Duodenal mucosa (tissue), 2 donors: ENCODE results near the gene CYP4Z1.
"Not testable (repeated sequence)": the region's sequence is repeated elsewhere in the genome, so short reads cannot be mapped to it uniquely, and the experiment has no call there.

Experiments used
- H3K27ac ChIP-seq: one replicate; pipeline ENCODE4 v1.7.0; 2013; ENCODE audit warnings: low read depth, low read length
- H3K27me3 ChIP-seq, 2 donors: one replicate each; pipeline ENCODE4 v1.7.0; 2013; ENCODE audit warnings: low read length in 2 of 2, control low read depth in 1 of 2; ENCODE audit not compliant: insufficient read depth in 2 of 2, control insufficient read depth in 1 of 2
- H3K36me3 ChIP-seq, 2 donors: one replicate each; pipeline ENCODE4 v1.7.0; 2013; ENCODE audit warnings: low read length in 2 of 2, control low read depth in 1 of 2; ENCODE audit not compliant: insufficient read depth in 2 of 2, control insufficient read depth in 1 of 2
- H3K4me1 ChIP-seq, 2 donors: one replicate each; pipeline ENCODE4 v1.7.0; 2013; ENCODE audit warnings: low read length in 2 of 2, control low read depth in 1 of 2; ENCODE audit not compliant: insufficient read depth in 2 of 2, control insufficient read depth in 1 of 2
- H3K4me3 ChIP-seq, 2 donors: one replicate each; pipeline ENCODE4 v1.7.0; 2013; ENCODE audit warnings: low read length in 2 of 2, low read depth in 1 of 2
- H3K9ac ChIP-seq, 2 donors: one replicate each; pipeline ENCODE4 v1.7.0; 2013; ENCODE audit warnings: low read length in 2 of 2, low read depth in 1 of 2
- H3K9me3 ChIP-seq, 2 donors: one replicate each; pipeline ENCODE4 v1.7.0; 2013; ENCODE audit warnings: low read length in 2 of 2, control low read depth in 1 of 2; ENCODE audit not compliant: control insufficient read depth in 1 of 2

The CYP4Z1 gene

GRCh38 chr1:47069080-47069479 lies 2.0 kb downstream of the CYP4Z1 start:
- not testable (repeated sequence) for H3K4me1 ChIP-seq, H3K9ac ChIP-seq, H3K4me3 ChIP-seq, H3K27me3 ChIP-seq, H3K27ac ChIP-seq, H3K9me3 ChIP-seq, H3K36me3 ChIP-seq

- H3K9ac ChIP-seq, H3K27me3 ChIP-seq, H3K27ac ChIP-seq, H3K4me1 ChIP-seq, H3K36me3 ChIP-seq, H3K9me3 ChIP-seq, H3K4me3 ChIP-seq: not testable (repeated sequence)
Observed at GRCh38 chr1:47069509-47069908, 2.5 kb downstream of the CYP4Z1 start.

GRCh38 chr1:47089356-47089755 lies 22.3 kb downstream of the CYP4Z1 start:
- not testable (repeated sequence) for H3K27me3 ChIP-seq, H3K27ac ChIP-seq, H3K36me3 ChIP-seq, H3K9me3 ChIP-seq, H3K4me1 ChIP-seq, H3K9ac ChIP-seq, H3K4me3 ChIP-seq

- not testable (repeated sequence) for H3K36me3 ChIP-seq, H3K4me3 ChIP-seq, H3K27me3 ChIP-seq, H3K9ac ChIP-seq, H3K4me1 ChIP-seq, H3K27ac ChIP-seq, H3K9me3 ChIP-seq
Observed at GRCh38 chr1:47091476-47091875, 24.4 kb downstream of the CYP4Z1 start.

- H3K36me3 ChIP-seq: no peaks in the 10 kb centered on the region
- H3K9me3 ChIP-seq: no peaks in the 10 kb centered on the region
- no peak overlapping the region for H3K4me3 ChIP-seq
- H3K4me1 ChIP-seq: no peaks in the 10 kb centered on the region
- H3K27ac ChIP-seq: no peak overlapping the region
- no peaks in the 10 kb centered on the region for H3K27me3 ChIP-seq
- no peak overlapping the region for H3K9ac ChIP-seq
Observed at GRCh38 chr1:47104816-47105215, 37.8 kb downstream of the CYP4Z1 start.

GRCh38 chr1:47106792-47107191 lies 39.8 kb downstream of the CYP4Z1 start:
- no peaks in the 10 kb centered on the region for H3K4me1 ChIP-seq
- H3K36me3 ChIP-seq: no peaks in the 10 kb centered on the region
- no peaks in the 10 kb centered on the region for H3K27me3 ChIP-seq
- H3K4me3 ChIP-seq: no peak overlapping the region
- H3K9ac ChIP-seq: no peak overlapping the region
- H3K9me3 ChIP-seq: no peaks in the 10 kb centered on the region
- no peak overlapping the region for H3K27ac ChIP-seq

- not testable (repeated sequence) for H3K9ac ChIP-seq, H3K4me3 ChIP-seq, H3K4me1 ChIP-seq, H3K27ac ChIP-seq, H3K36me3 ChIP-seq, H3K27me3 ChIP-seq, H3K9me3 ChIP-seq
Observed at GRCh38 chr1:47107851-47108574, 41.0 kb downstream of the CYP4Z1 start.

GRCh38 chr1:47109482-47109881 lies 42.5 kb downstream of the CYP4Z1 start:
- not testable (repeated sequence) for H3K9me3 ChIP-seq, H3K4me3 ChIP-seq, H3K9ac ChIP-seq, H3K4me1 ChIP-seq, H3K27me3 ChIP-seq, H3K36me3 ChIP-seq, H3K27ac ChIP-seq

- Histone ChIP-seq H3K9ac (no peak overlapping the region), H3K27ac (no peak overlapping the region), H3K36me3 (no peaks in the 10 kb centered on the region), H3K4me3 (no peak overlapping the region), H3K9me3 (no peaks in the 10 kb centered on the region), H3K27me3 (no peaks in the 10 kb centered on the region), H3K4me1 (no peaks in the 10 kb centered on the region)
Observed at GRCh38 chr1:47113178-47113577, 46.1 kb downstream of the CYP4Z1 start.

GRCh38 chr1:47121039-47121438 lies 54.0 kb downstream of the CYP4Z1 start:
- H3K9ac ChIP-seq, H3K36me3 ChIP-seq, H3K9me3 ChIP-seq, H3K27ac ChIP-seq, H3K4me1 ChIP-seq, H3K27me3 ChIP-seq, H3K4me3 ChIP-seq: not testable (repeated sequence)

GRCh38 chr1:47124834-47125233 lies 57.8 kb downstream of the CYP4Z1 start:
- not testable (repeated sequence) for H3K4me1 ChIP-seq, H3K4me3 ChIP-seq, H3K9me3 ChIP-seq, H3K27ac ChIP-seq, H3K27me3 ChIP-seq, H3K36me3 ChIP-seq, H3K9ac ChIP-seq
